Gastrocnemius medialis (tissue), 4 donors: Measurements from ENCODE around the gene ROR2.

Experiments
- POLR2A ChIP-seq, 2 donors: fragments of 450-650 bp; IDR thresholded peaks; one replicate each; pipeline ENCODE4 v1.6.1; 2017; ENCODE audit warnings: antibody characterized with exemption in 2 of 2, mild to moderate bottlenecking in 2 of 2, moderate library complexity in 2 of 2
- TF ChIP-seq, protein P1 (sequence below), 5 experiments: fragments of 450-650 bp in 3 of 5; fragments of 200-600 bp in 2 of 5; sonication (generic) in 2 of 5; IDR thresholded peaks in 4 of 5; conservative IDR thresholded peaks in 1 of 5; 1 replicate in 4 of 5; 2 replicates in 1 of 5; pipeline ENCODE4 v1.5.1; 2016 to 2019; ENCODE audit warnings: antibody characterized with exemption in 5 of 5, mild to moderate bottlenecking in 3 of 5, moderate library complexity in 3 of 5

DNA sequence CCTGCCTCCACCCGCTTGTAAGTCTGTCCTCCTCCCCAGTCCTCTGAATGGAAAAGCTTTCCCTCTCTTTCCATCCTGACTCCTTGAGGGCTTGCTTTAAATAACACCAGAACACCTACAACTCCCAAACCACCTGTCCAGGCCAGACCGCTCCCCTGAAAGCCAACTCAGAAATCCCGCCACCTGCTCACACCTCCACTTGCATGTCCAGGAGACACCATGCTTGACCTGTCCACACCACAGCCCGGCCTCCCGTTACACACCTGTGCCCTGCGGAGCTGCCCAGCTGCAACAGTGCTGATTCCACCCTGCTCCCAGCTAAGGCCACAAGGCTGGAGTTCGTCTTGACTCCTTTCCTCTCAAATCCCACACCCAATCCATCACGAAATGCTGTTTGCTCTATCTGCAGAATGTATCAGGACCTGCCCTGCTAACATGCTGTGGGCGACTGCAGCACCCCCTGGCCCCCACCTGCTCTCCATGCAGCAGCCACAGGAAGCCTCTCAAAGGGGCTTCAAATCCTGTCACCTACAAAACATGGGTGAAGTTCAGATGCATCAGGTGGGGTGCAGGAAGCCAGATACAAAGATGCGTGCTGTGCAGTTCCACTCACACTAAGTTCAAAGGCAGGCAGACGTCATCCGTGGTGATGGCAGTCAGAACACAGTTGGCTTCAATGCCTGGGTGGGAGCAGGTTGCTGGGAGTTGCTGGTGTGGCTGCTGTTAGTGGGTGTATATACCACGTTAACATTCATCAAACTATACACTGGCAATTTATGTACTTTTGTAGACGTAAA, 166.0 kb downstream of the ROR2 start:
- TF ChIP-seq, protein P1, sequence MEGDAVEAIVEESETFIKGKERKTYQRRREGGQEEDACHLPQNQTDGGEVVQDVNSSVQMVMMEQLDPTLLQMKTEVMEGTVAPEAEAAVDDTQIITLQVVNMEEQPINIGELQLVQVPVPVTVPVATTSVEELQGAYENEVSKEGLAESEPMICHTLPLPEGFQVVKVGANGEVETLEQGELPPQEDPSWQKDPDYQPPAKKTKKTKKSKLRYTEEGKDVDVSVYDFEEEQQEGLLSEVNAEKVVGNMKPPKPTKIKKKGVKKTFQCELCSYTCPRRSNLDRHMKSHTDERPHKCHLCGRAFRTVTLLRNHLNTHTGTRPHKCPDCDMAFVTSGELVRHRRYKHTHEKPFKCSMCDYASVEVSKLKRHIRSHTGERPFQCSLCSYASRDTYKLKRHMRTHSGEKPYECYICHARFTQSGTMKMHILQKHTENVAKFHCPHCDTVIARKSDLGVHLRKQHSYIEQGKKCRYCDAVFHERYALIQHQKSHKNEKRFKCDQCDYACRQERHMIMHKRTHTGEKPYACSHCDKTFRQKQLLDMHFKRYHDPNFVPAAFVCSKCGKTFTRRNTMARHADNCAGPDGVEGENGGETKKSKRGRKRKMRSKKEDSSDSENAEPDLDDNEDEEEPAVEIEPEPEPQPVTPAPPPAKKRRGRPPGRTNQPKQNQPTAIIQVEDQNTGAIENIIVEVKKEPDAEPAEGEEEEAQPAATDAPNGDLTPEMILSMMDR (IDR thresholded peaks at IDR 0.05 in 4 of 5, conservative IDR thresholded peaks at IDR 0.05 in 1 of 5), result no peak
- TF ChIP-seq POLR2A (IDR thresholded peaks at IDR 0.05), result no peak
